ENCODE results near the gene POC1A.
A peak's percentile ranks its signal among the peaks of the same experiment; 100 is the strongest.
"Not testable (repeated sequence)": the region's sequence is repeated elsewhere in the genome, so short reads cannot be mapped to it uniquely, and the experiment has no call there.

The POC1A gene

GRCh38 chr3:52061121-52061910, 92.9 kb downstream of the POC1A start:
- FAIRE-seq: no peak

DNA sequence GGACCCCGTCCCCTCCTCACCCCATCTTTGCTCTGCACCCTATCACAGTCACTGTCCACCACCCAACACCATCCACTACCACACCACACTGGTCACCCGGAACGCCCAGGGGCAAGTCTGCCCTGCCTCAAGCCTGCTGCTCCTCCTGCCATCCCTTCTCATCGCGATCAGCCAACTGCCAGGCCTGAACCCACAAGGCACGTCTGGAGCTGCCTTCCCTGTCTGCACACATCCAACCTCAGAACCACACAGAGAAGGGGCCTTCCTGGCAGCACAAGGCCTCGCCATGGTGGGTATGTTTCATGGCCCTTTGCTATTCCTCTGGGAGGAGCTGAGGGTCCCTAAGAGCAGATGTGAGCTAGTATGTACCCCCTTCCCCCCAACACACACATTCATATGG, 94.4 kb downstream of the POC1A start:
- FAIRE-seq: no peak

DNA sequence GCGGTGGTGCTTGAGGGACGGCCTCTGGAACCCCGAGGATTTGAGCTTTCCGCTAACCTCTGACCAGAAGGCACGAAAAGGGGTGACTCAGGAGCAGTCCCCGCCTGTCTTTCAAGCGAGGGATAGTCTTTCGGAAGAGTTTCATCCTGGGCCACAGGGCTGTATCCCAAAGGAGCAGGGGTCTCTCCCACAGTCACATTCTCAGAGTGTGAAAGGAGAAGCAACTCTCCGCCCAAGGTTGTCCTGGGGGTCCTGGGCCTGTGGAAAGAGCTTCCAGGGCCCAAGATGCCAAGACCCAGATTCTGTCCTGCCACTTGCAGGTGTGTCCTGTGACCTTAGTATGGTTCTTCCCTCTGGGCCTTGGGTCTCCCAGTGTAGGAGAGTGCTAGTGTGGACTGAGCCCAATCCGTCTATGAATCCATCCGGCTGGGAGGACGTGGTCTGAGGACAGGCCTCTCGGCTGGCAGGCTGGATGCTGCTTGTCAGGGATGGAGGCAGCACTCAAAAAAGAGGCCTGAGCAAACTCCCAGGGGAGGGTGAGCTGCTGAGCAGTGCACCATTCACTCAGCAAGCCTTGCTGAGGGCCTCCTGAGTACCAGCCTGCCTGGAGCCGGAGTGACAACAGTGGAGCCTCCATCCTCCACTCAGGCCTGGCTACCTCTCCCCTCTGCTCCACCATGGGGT, 96.3 kb downstream of the POC1A start:
- no peak for FAIRE-seq

GRCh38 chr3:52056968-52057811, 97.0 kb downstream of the POC1A start:
- FAIRE-seq: peak; percentile 99

- no peak for FAIRE-seq
Observed at GRCh38 chr3:52056521-52056967, 97.7 kb downstream of the POC1A start, which contains the start of gene DUSP7. Gene DUSP7, minus strand, starts transcription at chr3:52056571. Its CDS starts 205 bp downstream, at chr3:52056366.

DNA sequence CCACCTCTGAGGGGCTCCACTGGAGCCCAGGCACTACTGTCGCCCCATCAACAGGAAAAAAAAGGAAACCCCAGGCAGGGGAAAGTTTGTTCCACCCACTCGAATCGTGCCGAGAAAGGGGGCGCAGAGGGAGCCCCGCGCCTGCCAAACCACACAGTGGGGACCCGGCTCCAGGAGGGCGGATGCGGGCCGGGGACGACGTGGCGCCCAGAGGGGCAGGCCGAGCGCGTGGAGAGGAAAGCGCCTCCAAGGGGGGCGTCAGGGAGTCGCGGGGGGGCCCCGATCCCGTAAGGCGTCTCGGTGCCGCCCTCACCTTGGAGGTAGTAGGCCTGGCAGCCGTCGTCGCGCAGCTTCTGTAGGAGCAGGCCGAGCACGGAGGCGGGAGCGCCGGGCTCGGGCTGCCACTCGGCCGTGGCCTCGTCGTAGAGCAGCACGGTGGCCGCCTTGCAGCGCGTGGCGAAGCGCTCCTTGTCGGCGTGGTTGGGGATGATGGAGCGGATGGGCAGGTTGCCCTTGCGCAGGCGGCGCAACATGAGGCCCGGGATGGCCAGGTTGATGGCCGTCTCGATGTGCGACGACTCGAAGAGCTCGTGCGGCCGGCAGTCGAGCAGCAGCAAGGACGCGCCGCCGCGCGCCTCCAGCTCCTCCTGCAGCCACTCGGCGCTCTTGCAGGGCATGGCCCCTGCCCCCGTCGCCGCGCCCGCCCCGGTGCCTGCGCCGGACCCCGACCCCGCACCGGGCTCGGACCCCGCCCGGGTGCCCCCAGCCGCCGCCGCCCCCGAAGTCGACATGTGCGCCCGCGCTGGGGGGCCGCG, 98.5 kb downstream of the POC1A start:
- FAIRE-seq: no peak

- FAIRE-seq: no peak
Observed at GRCh38 chr3:52054661-52055511, 99.3 kb downstream of the POC1A start.

- no peak for FAIRE-seq
Observed at GRCh38 chr3:52053307-52054304, 100.6 kb downstream of the POC1A start.

DNA sequence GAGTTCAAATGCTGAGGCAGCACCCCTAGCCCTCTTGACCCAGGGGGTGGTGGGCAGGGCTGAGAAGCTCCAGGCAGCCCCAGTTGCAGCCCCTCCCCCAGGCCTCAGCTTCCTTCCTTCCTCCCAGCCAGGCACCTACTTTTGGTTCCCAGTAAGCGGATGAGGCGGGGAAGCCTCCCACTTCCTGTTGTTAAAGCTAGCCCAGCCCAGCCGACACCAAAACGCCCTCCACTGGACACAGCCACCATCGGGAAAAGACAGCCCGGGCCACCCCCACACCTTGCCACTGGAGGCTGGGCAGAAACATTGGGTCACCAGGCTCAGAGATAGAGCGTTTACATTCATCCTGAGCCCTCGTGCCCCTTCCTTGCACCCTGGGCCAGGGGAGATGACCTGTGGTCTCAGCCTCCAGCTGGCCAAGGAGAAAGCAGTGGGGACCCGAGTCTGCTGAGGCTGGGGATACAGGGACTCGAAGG, 101.4 kb downstream of the POC1A start:
- no peak for FAIRE-seq

GRCh38 chr3:52051444-52051843, 102.8 kb downstream of the POC1A start:
- FAIRE-seq: no peak

- no peak for FAIRE-seq
Observed at GRCh38 chr3:52050571-52050970, 103.7 kb downstream of the POC1A start.

DNA sequence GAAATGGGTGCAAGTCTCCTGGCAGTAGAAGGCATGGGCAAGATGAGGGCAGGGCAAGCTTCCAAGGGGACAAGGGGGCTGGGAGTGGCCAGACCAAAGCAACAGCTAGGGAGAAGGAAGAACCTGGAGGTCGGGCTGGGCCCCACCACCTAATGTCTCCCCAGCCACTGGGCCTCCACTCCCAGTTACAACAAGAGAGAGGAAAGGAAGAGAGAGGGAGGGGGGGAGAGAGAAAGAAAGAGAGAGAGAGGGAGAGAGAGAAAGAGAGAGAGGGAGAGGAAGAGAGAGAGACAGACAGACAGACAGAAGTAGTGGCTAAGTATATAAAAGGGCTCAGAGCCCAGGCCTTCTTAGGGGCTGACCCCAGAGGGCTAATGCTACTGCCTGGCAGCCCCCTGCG, 104.7 kb downstream of the POC1A start:
- no peak for FAIRE-seq

GRCh38 chr3:52047295-52047960, 106.8 kb downstream of the POC1A start:
- FAIRE-seq: no peak

DNA sequence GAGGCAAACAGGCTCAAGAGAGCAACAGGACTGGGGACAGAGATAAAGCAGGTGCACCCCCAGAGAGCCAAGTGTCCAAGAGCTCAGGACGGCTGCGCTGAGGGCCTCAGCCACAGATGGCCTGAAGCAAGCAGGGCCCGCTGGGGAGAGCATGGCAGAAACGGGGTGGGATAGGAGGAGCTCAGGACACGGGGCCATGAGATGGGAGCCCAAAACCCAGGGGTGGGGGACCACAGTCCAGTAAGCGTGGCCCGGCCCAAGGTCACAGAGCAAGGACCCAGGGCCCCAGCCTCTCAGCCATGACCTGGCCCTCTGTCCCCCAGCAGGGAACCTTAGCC, 107.4 kb downstream of the POC1A start:
- no peak for FAIRE-seq

GRCh38 chr3:52046186-52046901, 107.9 kb downstream of the POC1A start:
- peak; percentile 86 for FAIRE-seq

GRCh38 chr3:52044869-52045619, 109.2 kb downstream of the POC1A start:
- no peak for FAIRE-seq

- no peak for FAIRE-seq
Observed at GRCh38 chr3:52043750-52044149, 110.5 kb downstream of the POC1A start.

- not testable (repeated sequence) for FAIRE-seq
Observed at GRCh38 chr3:52043039-52043438, 111.2 kb downstream of the POC1A start.

Data from G401.6 (cell line).